GM18498 (cell line): ENCODE results near the gene NPHP3.
"Not testable (repeated sequence)": the region's sequence is repeated elsewhere in the genome, so short reads cannot be mapped to it uniquely, and the experiment has no call there.

Experiments
- ATAC-seq: cut with Tn5 transposase; IDR thresholded peaks from one replicate; pipeline ENCODE4 v1.9.1; 2021; ENCODE audit warnings: mild to moderate bottlenecking, moderate library complexity; ENCODE audit not compliant: unreplicated experiment

NPHP3 gene

DNA sequence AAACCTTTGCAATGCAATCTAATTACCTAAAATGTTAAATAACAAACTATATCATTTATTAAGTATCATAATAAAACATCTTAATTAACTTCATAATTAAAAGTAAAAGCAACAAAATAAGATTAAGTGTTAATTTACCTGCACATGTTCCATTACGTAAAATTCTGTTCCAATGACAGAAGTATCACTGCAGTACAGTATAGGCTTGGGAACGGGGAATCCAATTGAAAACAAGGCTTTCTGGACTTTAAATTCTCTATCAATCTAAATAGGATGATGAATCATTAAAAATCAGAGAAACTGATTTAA, 79.7 kb downstream of the NPHP3 start:
- no peak for ATAC-seq

- ATAC-seq: no peak
Observed at GRCh38 chr3:132641837-132642538, 80.2 kb downstream of the NPHP3 start.

- ATAC-seq: not testable (repeated sequence)
Observed at GRCh38 chr3:132641427-132641826, 80.8 kb downstream of the NPHP3 start.

- ATAC-seq: no peak
Observed at GRCh38 chr3:132638706-132639105, 83.5 kb downstream of the NPHP3 start.

DNA sequence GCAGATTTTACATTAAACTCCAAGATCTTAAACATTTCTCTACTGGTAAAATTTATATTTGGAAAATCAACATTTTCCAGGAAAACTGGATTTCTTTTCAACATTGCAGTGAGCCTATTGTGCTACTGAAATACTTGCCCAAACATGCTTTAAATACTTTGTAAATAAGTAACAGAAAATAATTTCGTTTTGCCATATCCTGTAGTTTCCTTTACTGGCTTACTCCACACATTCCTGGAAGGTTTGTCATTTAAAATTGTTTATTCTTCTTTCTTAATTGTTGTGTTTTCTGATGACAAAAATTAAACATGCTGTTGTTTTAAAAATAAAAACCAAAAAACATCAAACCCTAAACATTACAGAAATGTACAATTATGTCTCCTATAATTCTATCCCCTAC, 84.6 kb downstream of the NPHP3 start:
- ATAC-seq: no peak

GRCh38 chr3:132635052-132635451, 87.2 kb downstream of the NPHP3 start:
- no peak for ATAC-seq
